HepG2 (cell line): Measurements from ENCODE around the gene ENO2. TPM values are rescaled to one million over a fixed set of nuclear protein-coding genes. Genes with fewer than 3 reads are reported as not detected.
A peak's percentile ranks its signal among the peaks of the same experiment; 100 is the strongest.

Experiments used
- ETV5 ChIP-seq: IDR thresholded peaks from 2 replicates; pipeline ENCODE4 v1.6.1; 2018; ENCODE audit warnings: missing biosample characterization, missing genetic modification reagents, inconsistent platforms, borderline replicate concordance
- GPN1 ChIP-seq: sonication (generic); formaldehyde crosslinking; IDR thresholded peaks from 2 replicates; pipeline ENCODE4 v1.5.1; 2020; ENCODE audit warnings: missing genetic modification reagents, borderline replicate concordance
- HNRNPH1 ChIP-seq: fragments of 200-400 bp; formaldehyde crosslinking; optimal IDR thresholded peaks from 2 replicates; pipeline ENCODE3; 2017; ENCODE audit warnings: mild to moderate bottlenecking, low read depth, low read length
- KAT7 ChIP-seq: IDR thresholded peaks from 2 replicates; pipeline ENCODE4 v1.6.1; 2018; ENCODE audit warnings: borderline replicate concordance, missing compliant biosample characterization
- KDM5A ChIP-seq: fragments of 200-600 bp; sonication (generic); IDR thresholded peaks from 2 replicates; pipeline ENCODE4 v1.7.0; 2018; ENCODE audit warnings: antibody characterized with exemption, mild to moderate bottlenecking, low read length, borderline replicate concordance
- KDM6A ChIP-seq: IDR thresholded peaks from 2 replicates; pipeline ENCODE4 v1.6.1; 2016; ENCODE audit warnings: low read depth
- RFXANK ChIP-seq: IDR thresholded peaks from 2 replicates; pipeline ENCODE4 v1.6.1; 2016
- SMAD1 ChIP-seq: sonication (generic); formaldehyde crosslinking; IDR thresholded peaks from 2 replicates; pipeline ENCODE4 v1.4.0; 2020; ENCODE audit warnings: missing genetic modification reagents, low read depth, mild to moderate bottlenecking, borderline replicate concordance
- TOPORS ChIP-seq: sonication (generic); formaldehyde crosslinking; IDR thresholded peaks from 2 replicates; pipeline ENCODE4 v1.8.0; 2023; ENCODE audit warnings: mild to moderate bottlenecking, missing genetic modification reagents
- XBP1 ChIP-seq: sonication (generic); formaldehyde crosslinking; IDR thresholded peaks from 2 replicates; pipeline ENCODE4 v1.5.0; 2020; ENCODE audit warnings: missing genetic modification reagents
- ZBTB42 ChIP-seq: sonication (generic); formaldehyde crosslinking; IDR thresholded peaks from 2 replicates; pipeline ENCODE4 v1.5.0; 2020; ENCODE audit warnings: mild to moderate bottlenecking, missing genetic modification reagents
- ZFP36L1 ChIP-seq: sonication (generic); formaldehyde crosslinking; IDR thresholded peaks from 2 replicates; pipeline ENCODE4 v1.8.0; 2022; ENCODE audit warnings: mild to moderate bottlenecking, missing genetic modification reagents, moderate library complexity
- ZNF263 ChIP-seq: sonication (generic); formaldehyde crosslinking; IDR thresholded peaks from 2 replicates; pipeline ENCODE4 v1.4.0; 2020; ENCODE audit warnings: missing genetic modification reagents
- ZNF329 ChIP-seq: sonication (generic); formaldehyde crosslinking; IDR thresholded peaks from 2 replicates; pipeline ENCODE4 v1.9.0; 2021; ENCODE audit warnings: low read depth, mild to moderate bottlenecking, missing genetic modification reagents
- ZNF547 ChIP-seq: sonication (generic); formaldehyde crosslinking; IDR thresholded peaks from 2 replicates; pipeline ENCODE4 v1.5.1; 2020; ENCODE audit warnings: mild to moderate bottlenecking, missing genetic modification reagents
- ZNF549 ChIP-seq: sonication (generic); formaldehyde crosslinking; IDR thresholded peaks from 2 replicates; pipeline ENCODE4 v1.5.0; 2020; ENCODE audit warnings: missing genetic modification reagents
- ZNF562 ChIP-seq: sonication (generic); formaldehyde crosslinking; IDR thresholded peaks from 2 replicates; pipeline ENCODE4 v1.8.0; 2022; ENCODE audit warnings: missing genetic modification reagents, borderline replicate concordance
- ZNF775 ChIP-seq: sonication (generic); formaldehyde crosslinking; IDR thresholded peaks from 2 replicates; pipeline ENCODE4 v1.4.0; 2020; ENCODE audit warnings: missing genetic modification reagents, mild to moderate bottlenecking, moderate library complexity, borderline replicate concordance
- polyA plus RNA-seq, 8 experiments: library from polyadenylated mRNA; depleted of rRNA in 3 of 8; stranded (reverse) in 7 of 8; unstranded in 1 of 8; fragments of >200 nt; fragmentation: Illumina TruSeq in 4 of 8; extraction: Trizol in 4 of 8; gene quantifications; 2 replicates each; pipeline versions ENCODE4 v1.2.1 to v1.2.3, GENCODE V29; 2011 to 2016; ENCODE audit warnings: low read depth in 4 of 8, missing spikeins in 1 of 8, mixed read lengths in 1 of 8; ENCODE audit not compliant: insufficient read depth in 1 of 8
- total RNA-seq, 5 experiments: library from RNA; depleted of rRNA; stranded (reverse); fragments of >200 nt; fragmentation: Illumina TruSeq; extraction: Trizol; gene quantifications; 2 replicates each; pipeline ENCODE4 v1.2.3, GENCODE V29; 2016; ENCODE audit warnings: low read depth in 1 of 5
- TF ChIP-seq, protein P1 (sequence below): sonication (generic); formaldehyde crosslinking; conservative IDR thresholded peaks from 2 replicates; pipeline ENCODE4 v1.8.0; 2022; ENCODE audit warnings: mild to moderate bottlenecking, moderate library complexity, missing genetic modification reagents
- TF ChIP-seq, protein P2 (sequence below): sonication (generic); formaldehyde crosslinking; IDR thresholded peaks from 2 replicates; pipeline ENCODE4 v1.4.0; 2020; ENCODE audit warnings: low read depth, missing genetic modification reagents
- TF ChIP-seq, protein P3 (sequence below): sonication (generic); formaldehyde crosslinking; conservative IDR thresholded peaks from 2 replicates; pipeline ENCODE4 v1.4.0; 2020; ENCODE audit warnings: missing genetic modification reagents
- TF ChIP-seq, protein P4 (sequence below): IDR thresholded peaks from 2 replicates; pipeline ENCODE4 v1.6.1; 2018; ENCODE audit warnings: missing genetic modification reagents, mild to moderate bottlenecking, missing compliant biosample characterization

Gene ENO2
- total and polyA plus RNA-seq, 2 of the 13 experiments (the other 11 are each of a cell fraction or from before 2014, with no cell fraction given): 19.3 to 136 TPM

DNA sequence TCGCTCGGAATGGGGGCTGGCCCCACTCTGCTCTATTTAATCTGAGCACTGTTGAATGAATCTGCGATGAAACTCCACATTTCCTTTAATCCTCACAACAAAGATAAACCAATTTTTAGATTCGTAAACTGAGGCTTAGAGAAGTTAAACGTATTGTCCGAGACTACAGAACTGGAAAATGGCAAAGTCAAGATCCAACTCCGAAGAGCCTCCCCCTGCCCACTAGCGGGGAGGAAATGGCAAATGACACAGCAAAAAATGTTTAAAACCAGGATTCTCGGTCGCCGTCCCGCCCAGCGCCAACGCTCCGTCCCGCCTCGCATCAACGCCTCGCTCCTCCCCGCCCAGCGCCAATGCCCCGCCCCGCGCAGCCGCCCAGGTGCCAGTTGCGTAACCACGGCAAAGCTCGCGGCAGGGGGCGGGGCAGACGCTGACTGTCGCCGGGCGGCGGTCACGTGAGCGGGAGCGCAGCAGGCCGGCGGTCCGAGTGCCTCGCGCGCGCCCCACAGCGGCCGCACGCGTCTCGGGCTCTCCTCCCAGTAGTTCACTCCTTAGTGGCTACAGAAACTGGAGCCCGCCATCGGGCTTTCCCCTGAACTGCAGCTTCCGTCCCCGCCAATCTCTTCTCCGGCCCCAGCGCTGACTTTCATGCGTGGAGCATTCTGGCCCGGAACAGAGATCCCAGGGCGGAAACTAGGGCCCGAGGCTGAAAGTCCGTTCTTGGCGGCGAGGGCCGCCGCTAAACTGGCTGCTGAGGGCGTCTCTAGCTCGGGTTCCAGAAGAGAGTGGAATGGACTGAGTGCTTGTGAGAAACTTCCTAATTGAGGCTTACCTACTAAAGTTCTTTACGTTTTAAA is 23.4 kb upstream of the ENO2 start (continued):
- TF ChIP-seq, protein P1, sequence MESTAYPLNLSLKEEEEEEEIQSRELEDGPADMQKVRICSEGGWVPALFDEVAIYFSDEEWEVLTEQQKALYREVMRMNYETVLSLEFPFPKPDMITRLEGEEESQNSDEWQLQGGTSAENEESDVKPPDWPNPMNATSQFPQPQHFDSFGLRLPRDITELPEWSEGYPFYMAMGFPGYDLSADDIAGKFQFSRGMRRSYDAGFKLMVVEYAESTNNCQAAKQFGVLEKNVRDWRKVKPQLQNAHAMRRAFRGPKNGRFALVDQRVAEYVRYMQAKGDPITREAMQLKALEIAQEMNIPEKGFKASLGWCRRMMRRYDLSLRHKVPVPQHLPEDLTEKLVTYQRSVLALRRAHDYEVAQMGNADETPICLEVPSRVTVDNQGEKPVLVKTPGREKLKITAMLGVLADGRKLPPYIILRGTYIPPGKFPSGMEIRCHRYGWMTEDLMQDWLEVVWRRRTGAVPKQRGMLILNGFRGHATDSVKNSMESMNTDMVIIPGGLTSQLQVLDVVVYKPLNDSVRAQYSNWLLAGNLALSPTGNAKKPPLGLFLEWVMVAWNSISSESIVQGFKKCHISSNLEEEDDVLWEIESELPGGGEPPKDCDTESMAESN: peak; percentile 94
- TF ChIP-seq XBP1 (CRISPR knock-in tag) (no peak), ZNF562 (CRISPR knock-in tag) (no peak), ZNF775 (CRISPR knock-in tag) (no peak), TOPORS (CRISPR knock-in tag) (no peak), SMAD1 (CRISPR knock-in tag) (0 out of 2 replicates have a peak, but pooled peaks have one; percentile 55), ZNF263 (CRISPR knock-in tag) (no peak), HNRNPH1 (no peak), ETV5 (peak; percentile 27; the same call in 1 of the 2 replicates), ZBTB42 (CRISPR knock-in tag) (0 out of 2 replicates have a peak, but pooled peaks have one; percentile 40), ZNF547 (CRISPR knock-in tag) (peak; percentile 81), KDM6A (CRISPR knock-in tag) (peak; percentile 34; the same call in 1 of the 2 replicates), ZNF329 (CRISPR knock-in tag) (peak; percentile 65; the same call in 1 of the 2 replicates), KDM5A (no peak; the same call in 1 of the 2 replicates), ZFP36L1 (CRISPR knock-in tag) (peak; percentile 89), KAT7 (CRISPR knock-in tag) (peak; percentile 79; the same call in 1 of the 2 replicates), RFXANK (CRISPR knock-in tag) (no peak), GPN1 (CRISPR knock-in tag) (no peak), ZNF549 (CRISPR knock-in tag) (no peak)
- TF ChIP-seq, protein P2, sequence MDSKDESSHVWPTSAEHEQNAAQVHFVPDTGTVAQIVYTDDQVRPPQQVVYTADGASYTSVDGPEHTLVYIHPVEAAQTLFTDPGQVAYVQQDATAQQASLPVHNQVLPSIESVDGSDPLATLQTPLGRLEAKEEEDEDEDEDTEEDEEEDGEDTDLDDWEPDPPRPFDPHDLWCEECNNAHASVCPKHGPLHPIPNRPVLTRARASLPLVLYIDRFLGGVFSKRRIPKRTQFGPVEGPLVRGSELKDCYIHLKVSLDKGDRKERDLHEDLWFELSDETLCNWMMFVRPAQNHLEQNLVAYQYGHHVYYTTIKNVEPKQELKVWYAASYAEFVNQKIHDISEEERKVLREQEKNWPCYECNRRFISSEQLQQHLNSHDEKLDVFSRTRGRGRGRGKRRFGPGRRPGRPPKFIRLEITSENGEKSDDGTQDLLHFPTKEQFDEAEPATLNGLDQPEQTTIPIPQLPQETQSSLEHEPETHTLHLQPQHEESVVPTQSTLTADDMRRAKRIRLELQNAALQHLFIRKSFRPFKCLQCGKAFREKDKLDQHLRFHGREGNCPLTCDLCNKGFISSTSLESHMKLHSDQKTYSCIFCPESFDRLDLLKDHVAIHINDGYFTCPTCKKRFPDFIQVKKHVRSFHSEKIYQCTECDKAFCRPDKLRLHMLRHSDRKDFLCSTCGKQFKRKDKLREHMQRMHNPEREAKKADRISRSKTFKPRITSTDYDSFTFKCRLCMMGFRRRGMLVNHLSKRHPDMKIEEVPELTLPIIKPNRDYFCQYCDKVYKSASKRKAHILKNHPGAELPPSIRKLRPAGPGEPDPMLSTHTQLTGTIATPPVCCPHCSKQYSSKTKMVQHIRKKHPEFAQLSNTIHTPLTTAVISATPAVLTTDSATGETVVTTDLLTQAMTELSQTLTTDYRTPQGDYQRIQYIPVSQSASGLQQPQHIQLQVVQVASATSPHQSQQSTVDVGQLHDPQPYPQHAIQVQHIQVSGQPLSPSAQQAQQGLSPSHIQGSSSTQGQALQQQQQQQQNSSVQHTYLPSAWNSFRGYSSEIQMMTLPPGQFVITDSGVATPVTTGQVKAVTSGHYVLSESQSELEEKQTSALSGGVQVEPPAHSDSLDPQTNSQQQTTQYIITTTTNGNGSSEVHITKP: 0 out of 2 replicates have a peak, but pooled peaks have one; percentile 8
- TF ChIP-seq, protein P3, sequence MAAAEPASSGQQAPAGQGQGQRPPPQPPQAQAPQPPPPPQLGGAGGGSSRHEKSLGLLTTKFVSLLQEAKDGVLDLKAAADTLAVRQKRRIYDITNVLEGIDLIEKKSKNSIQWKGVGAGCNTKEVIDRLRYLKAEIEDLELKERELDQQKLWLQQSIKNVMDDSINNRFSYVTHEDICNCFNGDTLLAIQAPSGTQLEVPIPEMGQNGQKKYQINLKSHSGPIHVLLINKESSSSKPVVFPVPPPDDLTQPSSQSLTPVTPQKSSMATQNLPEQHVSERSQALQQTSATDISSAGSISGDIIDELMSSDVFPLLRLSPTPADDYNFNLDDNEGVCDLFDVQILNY (CRISPR knock-in tag): peak; percentile 85; the same call in 1 of the 2 replicates
- TF ChIP-seq, protein P4, sequence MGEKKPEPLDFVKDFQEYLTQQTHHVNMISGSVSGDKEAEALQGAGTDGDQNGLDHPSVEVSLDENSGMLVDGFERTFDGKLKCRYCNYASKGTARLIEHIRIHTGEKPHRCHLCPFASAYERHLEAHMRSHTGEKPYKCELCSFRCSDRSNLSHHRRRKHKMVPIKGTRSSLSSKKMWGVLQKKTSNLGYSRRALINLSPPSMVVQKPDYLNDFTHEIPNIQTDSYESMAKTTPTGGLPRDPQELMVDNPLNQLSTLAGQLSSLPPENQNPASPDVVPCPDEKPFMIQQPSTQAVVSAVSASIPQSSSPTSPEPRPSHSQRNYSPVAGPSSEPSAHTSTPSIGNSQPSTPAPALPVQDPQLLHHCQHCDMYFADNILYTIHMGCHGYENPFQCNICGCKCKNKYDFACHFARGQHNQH (CRISPR knock-in tag): peak; percentile 91; the same call in 1 of the 2 replicates
